Mucosa of rectum (tissue), 2 donors: ENCODE data around the gene RAB30.

Experiments used
- H3K27ac ChIP-seq, 2 donors: one replicate each; pipeline ENCODE4 v1.7.0; 2013; ENCODE audit warnings: inconsistent platforms in 2 of 2, low read depth in 2 of 2, low read length in 2 of 2
- H3K27me3 ChIP-seq, 2 donors: one replicate each; pipeline ENCODE4 v1.7.0; 2013; ENCODE audit warnings: low read length in 2 of 2; ENCODE audit not compliant: control insufficient read depth in 2 of 2, insufficient read depth in 2 of 2
- H3K36me3 ChIP-seq, 2 donors: one replicate each; pipeline ENCODE4 v1.7.0; 2013; ENCODE audit warnings: low read length in 2 of 2; ENCODE audit not compliant: control insufficient read depth in 2 of 2, insufficient read depth in 2 of 2
- H3K4me1 ChIP-seq, 2 donors: one replicate each; pipeline ENCODE4 v1.7.0; 2013; ENCODE audit warnings: low read length in 2 of 2, mild to moderate bottlenecking in 1 of 2; ENCODE audit not compliant: control insufficient read depth in 2 of 2, insufficient read depth in 2 of 2
- H3K4me3 ChIP-seq, 2 donors: one replicate each; pipeline ENCODE4 v1.7.0; 2013; ENCODE audit warnings: low read length in 2 of 2
- H3K9ac ChIP-seq, 2 donors: one replicate each; pipeline ENCODE4 v1.7.0; 2013; ENCODE audit warnings: low read length in 2 of 2, low read depth in 1 of 2, mild to moderate bottlenecking in 1 of 2
- H3K9me3 ChIP-seq, 2 donors: one replicate each; pipeline ENCODE4 v1.7.0; 2013; ENCODE audit warnings: low read length in 2 of 2; ENCODE audit not compliant: control insufficient read depth in 2 of 2
- donor health status: healthy.
- donor health status: Normal muscosa, but diverticular disease.

Gene RAB30

GRCh38 chr11:83042964-83043711, 28.6 kb downstream of the RAB30 start:
- Histone ChIP-seq H3K9ac (no peak overlapping the region), H3K27ac (no peak overlapping the region), H3K27me3 (no peaks in the 10 kb centered on the region), H3K9me3 (no peaks in the 10 kb centered on the region), H3K4me1 (peaks cover 4 to 6% of the 10 kb centered on the region in 2 donors), H3K4me3 (no peak overlapping the region), H3K36me3 (no peaks in the 10 kb centered on the region)

- no peak overlapping the region for H3K9ac ChIP-seq
- no peaks in the 10 kb centered on the region for H3K9me3 ChIP-seq
- H3K27me3 ChIP-seq = no peaks in the 10 kb centered on the region
- no peak overlapping the region for H3K4me3 ChIP-seq
- H3K4me1 ChIP-seq = peaks cover 4 to 6% of the 10 kb centered on the region in 2 donors
- H3K36me3 ChIP-seq = no peaks in the 10 kb centered on the region
- H3K27ac ChIP-seq = no peak overlapping the region
Measured at GRCh38 chr11:83041126-83041525, 30.6 kb downstream of the RAB30 start.

- no peaks in the 10 kb centered on the region for H3K27me3 ChIP-seq
- peaks cover 1 to 6% of the 10 kb centered on the region in 2 donors for H3K4me1 ChIP-seq
Measured at GRCh38 chr11:83039566-83039965, 32.1 kb downstream of the RAB30 start.

GRCh38 chr11:83037877-83038276, 33.8 kb downstream of the RAB30 start:
- H3K27ac ChIP-seq = no peak overlapping the region
- no peaks in the 10 kb centered on the region for H3K36me3 ChIP-seq
- H3K9me3 ChIP-seq = no peaks in the 10 kb centered on the region

More at GRCh38 chr11:83039566-83039965, 32.1 kb downstream of the RAB30 start:
- no peaks in the 10 kb centered on the region for H3K36me3 ChIP-seq
- H3K9ac ChIP-seq = no peak overlapping the region
- no peak overlapping the region for H3K4me3 ChIP-seq
- H3K27ac ChIP-seq = no peak overlapping the region
- H3K9me3 ChIP-seq = no peaks in the 10 kb centered on the region

GRCh38 chr11:83036701-83037100, 35.0 kb downstream of the RAB30 start:
- Histone ChIP-seq H3K27ac (no peak overlapping the region), H3K4me3 (no peak overlapping the region), H3K4me1 (peaks cover 10 to 13% of the 10 kb centered on the region in 2 donors), H3K27me3 (no peaks in the 10 kb centered on the region), H3K36me3 (no peaks in the 10 kb centered on the region), H3K9ac (no peak overlapping the region), H3K9me3 (no peaks in the 10 kb centered on the region)

More at GRCh38 chr11:83037877-83038276, 33.8 kb downstream of the RAB30 start:
- Histone ChIP-seq H3K27me3 (no peaks in the 10 kb centered on the region), H3K4me3 (no peak overlapping the region), H3K9ac (no peak overlapping the region), H3K4me1 (peaks cover 10 to 13% of the 10 kb centered on the region in 2 donors)

GRCh38 chr11:83035070-83035854, 36.4 kb downstream of the RAB30 start:
- H3K9me3 ChIP-seq = no peaks in the 10 kb centered on the region
- H3K4me1 ChIP-seq = peaks cover 10 to 13% of the 10 kb centered on the region in 2 donors
- H3K9ac ChIP-seq = no peak overlapping the region
- H3K27ac ChIP-seq = no peak overlapping the region
- H3K36me3 ChIP-seq = no peaks in the 10 kb centered on the region
- no peaks in the 10 kb centered on the region for H3K27me3 ChIP-seq
- no peak overlapping the region for H3K4me3 ChIP-seq

GRCh38 chr11:83034673-83035014, 37.1 kb downstream of the RAB30 start:
- Histone ChIP-seq H3K4me3 (peak overlapping the region in 1 of 2 donors; percentile 68), H3K27ac (peak overlapping the region in 1 of 2 donors; percentile 77), H3K9me3 (no peaks in the 10 kb centered on the region), H3K36me3 (no peaks in the 10 kb centered on the region), H3K9ac (peak overlapping the region in 1 of 2 donors; percentile 11), H3K27me3 (no peaks in the 10 kb centered on the region), H3K4me1 (peaks cover 10 to 13% of the 10 kb centered on the region in 2 donors)

- H3K4me3 ChIP-seq = peak overlapping the region in 1 of 2 donors; percentile 68
- peak overlapping the region; percentile 11 to 52 for H3K9ac ChIP-seq
- peaks cover 10 to 13% of the 10 kb centered on the region in 2 donors for H3K4me1 ChIP-seq
- no peaks in the 10 kb centered on the region for H3K27me3 ChIP-seq
- no peaks in the 10 kb centered on the region for H3K36me3 ChIP-seq
- no peaks in the 10 kb centered on the region for H3K9me3 ChIP-seq
- peak overlapping the region; percentile 11 to 77 for H3K27ac ChIP-seq
Measured at GRCh38 chr11:83033972-83034672, 37.6 kb downstream of the RAB30 start.

- Histone ChIP-seq H3K36me3 (no peaks in the 10 kb centered on the region), H3K4me3 (peak overlapping the region in 1 of 2 donors; percentile 68), H3K27ac (no peak overlapping the region), H3K4me1 (peaks cover 10 to 13% of the 10 kb centered on the region in 2 donors), H3K9ac (no peak overlapping the region), H3K9me3 (no peaks in the 10 kb centered on the region), H3K27me3 (no peaks in the 10 kb centered on the region)
Measured at GRCh38 chr11:83033371-83033770, 38.3 kb downstream of the RAB30 start.

- Histone ChIP-seq H3K9me3 (no peaks in the 10 kb centered on the region), H3K9ac (no peak overlapping the region), H3K4me1 (peaks cover 10 to 13% of the 10 kb centered on the region in 2 donors), H3K36me3 (no peaks in the 10 kb centered on the region), H3K27ac (no peak overlapping the region), H3K4me3 (no peak overlapping the region), H3K27me3 (no peaks in the 10 kb centered on the region)
Measured at GRCh38 chr11:83031127-83031526, 40.6 kb downstream of the RAB30 start.
